ENCODE measurements around the gene SKIDA1. TPM values are rescaled to one million over a fixed set of nuclear protein-coding genes. Genes with fewer than 3 reads are reported as not detected.

SKIDA1 gene
- total RNA-seq, 1 donor from 2014 or later: 127 TPM

DNA sequence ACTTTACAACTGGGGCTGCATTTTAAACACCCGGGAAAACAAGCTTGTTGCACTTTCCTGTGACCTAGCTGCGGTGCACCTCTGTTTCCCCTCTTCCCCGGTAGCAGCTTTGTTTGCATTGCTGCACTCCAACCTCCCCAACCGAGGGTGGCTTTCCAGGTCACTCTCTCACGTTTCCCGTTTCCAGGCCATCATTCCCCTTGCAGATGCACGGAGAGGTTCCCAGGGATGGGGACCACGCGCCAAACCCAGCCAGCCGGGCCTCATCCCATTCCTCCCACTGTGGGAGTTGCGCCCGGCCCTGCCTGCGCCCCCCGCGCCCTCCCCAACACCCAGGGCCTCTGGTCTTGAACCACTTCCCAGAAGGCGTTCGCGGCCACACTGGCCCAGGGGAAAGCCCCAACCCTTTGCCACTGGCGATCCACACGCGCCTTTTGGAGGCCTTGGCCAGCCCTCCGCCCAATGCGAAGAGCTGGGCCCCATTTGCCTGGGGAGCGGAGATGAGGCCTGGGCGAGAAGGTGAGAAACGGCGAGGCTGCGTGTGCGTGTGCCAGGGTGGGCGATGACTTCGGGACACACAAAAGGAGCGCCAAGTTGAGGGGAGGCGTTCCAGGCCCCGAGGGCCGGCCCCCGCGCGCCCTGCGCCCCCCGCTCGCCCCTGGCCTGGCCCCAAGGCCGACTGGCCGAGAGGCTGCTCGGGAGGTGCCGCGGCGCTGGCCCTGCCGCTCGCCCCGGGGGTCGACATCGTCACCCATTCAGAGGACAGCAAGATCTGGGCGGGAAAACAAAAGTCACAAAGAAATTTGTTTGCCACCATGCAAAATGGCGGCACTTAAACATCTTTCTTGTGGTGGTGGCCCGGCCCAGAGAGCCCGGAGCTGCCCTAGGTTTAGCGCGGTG is 15.9 kb downstream of the SKIDA1 start:
- H3K9me3 Mint-ChIP-seq: no peaks in the 10 kb centered on the region
- Histone ChIP-seq H3K27me3 (no peaks in the 10 kb centered on the region), H3K27ac (peak overlapping the region; percentile 100), H3K9me3 (ENCODE audit: low read depth) (no peaks in the 10 kb centered on the region), H3K4me2 (peak overlapping the region; percentile 94), H3K9ac (peak overlapping the region; percentile 89), H4K20me1 (ENCODE audit: low read depth) (peaks cover 83% of the 10 kb centered on the region), H3K79me2 (ENCODE audit: low read depth) (peaks cover 100% of the 10 kb centered on the region), H3K4me1 (peaks cover 44% of the 10 kb centered on the region), H2AFZ (replicated peaks) (no peak overlapping the region), H3F3A (ENCODE audit: low read depth) (peaks cover 89% of the 10 kb centered on the region), H3K36me3 (peaks cover 30% of the 10 kb centered on the region), H3K4me3 (peak overlapping the region; percentile 99)
- H3K27me3 Mint-ChIP-seq (ENCODE audit: insufficient read depth, low read depth): peaks cover 9% of the 10 kb centered on the region
- peak overlapping the region; percentile 99 for H3K4me3 Mint-ChIP-seq
- peak; percentile 60 for DNase-seq (ENCODE audit: low spot score)
- peaks cover 22% of the 10 kb centered on the region for H3K36me3 Mint-ChIP-seq
- TF ChIP-seq EZH2 (IDR thresholded peaks at IDR 0.05) (no peak), EZH2phosphoT487 (IDR thresholded peaks at IDR 0.05) (no peak)
- TF ChIP-seq, protein P1, sequence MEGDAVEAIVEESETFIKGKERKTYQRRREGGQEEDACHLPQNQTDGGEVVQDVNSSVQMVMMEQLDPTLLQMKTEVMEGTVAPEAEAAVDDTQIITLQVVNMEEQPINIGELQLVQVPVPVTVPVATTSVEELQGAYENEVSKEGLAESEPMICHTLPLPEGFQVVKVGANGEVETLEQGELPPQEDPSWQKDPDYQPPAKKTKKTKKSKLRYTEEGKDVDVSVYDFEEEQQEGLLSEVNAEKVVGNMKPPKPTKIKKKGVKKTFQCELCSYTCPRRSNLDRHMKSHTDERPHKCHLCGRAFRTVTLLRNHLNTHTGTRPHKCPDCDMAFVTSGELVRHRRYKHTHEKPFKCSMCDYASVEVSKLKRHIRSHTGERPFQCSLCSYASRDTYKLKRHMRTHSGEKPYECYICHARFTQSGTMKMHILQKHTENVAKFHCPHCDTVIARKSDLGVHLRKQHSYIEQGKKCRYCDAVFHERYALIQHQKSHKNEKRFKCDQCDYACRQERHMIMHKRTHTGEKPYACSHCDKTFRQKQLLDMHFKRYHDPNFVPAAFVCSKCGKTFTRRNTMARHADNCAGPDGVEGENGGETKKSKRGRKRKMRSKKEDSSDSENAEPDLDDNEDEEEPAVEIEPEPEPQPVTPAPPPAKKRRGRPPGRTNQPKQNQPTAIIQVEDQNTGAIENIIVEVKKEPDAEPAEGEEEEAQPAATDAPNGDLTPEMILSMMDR (IDR thresholded peaks at IDR 0.05): no peak
- peak overlapping the region; percentile 99 for H3K27ac Mint-ChIP-seq
- H3K4me1 Mint-ChIP-seq: peaks cover 62% of the 10 kb centered on the region

DNA sequence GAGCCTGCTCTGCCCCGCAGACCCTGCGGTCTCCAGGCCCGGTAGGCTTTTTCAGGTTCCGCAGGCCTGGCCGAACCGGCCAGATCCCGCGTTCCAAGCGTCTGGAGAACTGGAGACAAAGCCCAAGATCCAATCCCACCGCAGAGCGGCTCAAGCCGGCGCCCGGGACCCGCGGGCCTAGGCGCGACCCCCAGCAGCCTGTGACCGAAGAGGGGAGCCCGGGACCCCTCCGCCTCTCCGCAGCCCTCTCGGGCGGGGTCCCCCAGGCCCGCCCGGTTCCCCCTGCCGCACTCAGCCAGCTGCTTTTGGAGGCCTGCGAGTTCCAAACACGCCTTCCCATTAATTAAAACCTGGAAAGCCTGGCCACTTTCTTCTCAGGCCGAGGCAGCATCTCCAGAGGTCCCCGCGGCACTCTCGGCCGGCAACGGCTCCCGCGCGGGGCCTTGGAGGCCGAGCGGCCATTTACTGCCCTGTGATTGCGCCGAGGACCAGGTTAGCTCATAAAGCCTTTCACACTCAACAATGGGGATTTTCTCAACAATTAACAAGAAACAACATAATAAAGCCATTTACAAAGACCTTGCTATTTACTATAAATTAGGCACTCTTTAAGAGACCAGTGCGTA is 16.7 kb downstream of the SKIDA1 start:
- H3K9me3 Mint-ChIP-seq: no peaks in the 10 kb centered on the region
- peak overlapping the region; percentile 88 for H3K4me3 Mint-ChIP-seq
- H3K27me3 ChIP-seq: no peaks in the 10 kb centered on the region
- H3K27ac Mint-ChIP-seq: peak overlapping the region; percentile 99
- H3K9me3 ChIP-seq (ENCODE audit: low read depth): no peaks in the 10 kb centered on the region
- H2AFZ ChIP-seq (replicated peaks): no peak overlapping the region
- H3K36me3 ChIP-seq: peaks cover 24% of the 10 kb centered on the region
- peak; percentile 81 for DNase-seq (ENCODE audit: low spot score)
- peak overlapping the region; percentile 100 for H3K27ac ChIP-seq
- peaks cover 80% of the 10 kb centered on the region for H4K20me1 ChIP-seq (ENCODE audit: low read depth)
- H3F3A ChIP-seq (ENCODE audit: low read depth): peaks cover 88% of the 10 kb centered on the region
- peaks cover 49% of the 10 kb centered on the region for H3K4me1 ChIP-seq
- peaks cover 9% of the 10 kb centered on the region for H3K27me3 Mint-ChIP-seq (ENCODE audit: insufficient read depth, low read depth)
- peaks cover 68% of the 10 kb centered on the region for H3K4me1 Mint-ChIP-seq
- H3K4me3 ChIP-seq: peak overlapping the region; percentile 99
- TF ChIP-seq EZH2phosphoT487 (IDR thresholded peaks at IDR 0.05) (no peak), EZH2 (IDR thresholded peaks at IDR 0.05) (no peak)
- TF ChIP-seq, protein P1 (IDR thresholded peaks at IDR 0.05): no peak
- H3K79me2 ChIP-seq (ENCODE audit: low read depth): peaks cover 100% of the 10 kb centered on the region
- H3K9ac ChIP-seq: peak overlapping the region; percentile 89
- H3K36me3 Mint-ChIP-seq: peaks cover 17% of the 10 kb centered on the region
- H3K4me2 ChIP-seq: peak overlapping the region; percentile 94

- TF ChIP-seq EZH2phosphoT487 (IDR thresholded peaks at IDR 0.05) (no peak), EZH2 (IDR thresholded peaks at IDR 0.05) (no peak)
- Histone ChIP-seq H3K4me2 (peak overlapping the region; percentile 94), H3K79me2 (ENCODE audit: low read depth) (peaks cover 100% of the 10 kb centered on the region)
Observed at GRCh38 chr10:21507150-21507549, 18.3 kb downstream of the SKIDA1 start.

More at GRCh38 chr10:21507150-21507549, 18.3 kb downstream of the SKIDA1 start:
- no peaks in the 10 kb centered on the region for H3K9me3 ChIP-seq (ENCODE audit: low read depth)
- peaks cover 92% of the 10 kb centered on the region for H3F3A ChIP-seq (ENCODE audit: low read depth)
- H2AFZ ChIP-seq (replicated peaks): no peak overlapping the region
- H4K20me1 ChIP-seq (ENCODE audit: low read depth): peaks cover 75% of the 10 kb centered on the region
- H3K27ac ChIP-seq: peak overlapping the region; percentile 100
- peak; percentile 58 for DNase-seq (ENCODE audit: low spot score)
- H3K27me3 ChIP-seq: no peaks in the 10 kb centered on the region
- peak overlapping the region; percentile 89 for H3K9ac ChIP-seq
- Mint-ChIP-seq H3K27me3 (ENCODE audit: insufficient read depth, low read depth) (peaks cover 11% of the 10 kb centered on the region), H3K36me3 (peaks cover 6% of the 10 kb centered on the region), H3K27ac (peak overlapping the region; percentile 99), H3K4me1 (peaks cover 79% of the 10 kb centered on the region), H3K4me3 (peak overlapping the region; percentile 88), H3K9me3 (no peaks in the 10 kb centered on the region)
- H3K36me3 ChIP-seq: peaks cover 8% of the 10 kb centered on the region
- H3K4me3 ChIP-seq: peak overlapping the region; percentile 99
- peaks cover 66% of the 10 kb centered on the region for H3K4me1 ChIP-seq

Data from neural progenitor cell (in vitro differentiated cells).